CD14-positive monocyte (primary cell): Measurements from ENCODE around the gene SLC2A3. TPM values are rescaled to one million over a fixed set of nuclear protein-coding genes. Genes with fewer than 3 reads are reported as not detected.
"Not testable (repeated sequence)": the region's sequence is repeated elsewhere in the genome, so short reads cannot be mapped to it uniquely, and the experiment has no call there.

ENCODE experiments used
- DNase-seq, 3 donors: peaks; one replicate each; pipeline ENCODE4 v3.0.0-alpha.2; 2011 to 2022
- H2AFZ ChIP-seq: 2 replicates; pipeline ENCODE4 v1.6.0; 2012; ENCODE audit warnings: mild to moderate bottlenecking, low read depth, low read length, inconsistent platforms; ENCODE audit not compliant: insufficient read depth, poor library complexity, severe bottlenecking
- H3K27ac ChIP-seq, 2 donors: 1 replicate in 1 of 2; 2 replicates in 1 of 2; pipeline ENCODE4 v1.5.1; 2012 to 2013; ENCODE audit warnings: low read length in 2 of 2, control low read depth in 1 of 2, inconsistent platforms in 1 of 2, low read depth in 1 of 2, mild to moderate bottlenecking in 1 of 2
- H3K27me3 ChIP-seq, 2 donors: one replicate each; pipeline versions ENCODE4 v1.6.0 to v1.6.1; 2011 to 2013; ENCODE audit warnings: low read length in 2 of 2; ENCODE audit not compliant: control insufficient read depth in 2 of 2, insufficient read depth in 2 of 2
- H3K36me3 ChIP-seq, 2 donors: replicated peaks in 1 of 2; 1 replicate in 1 of 2; 2 replicates in 1 of 2; pipeline versions ENCODE4 v1.5.1 to v1.6.1; 2012 to 2013; ENCODE audit warnings: low read length in 2 of 2, control low read depth in 1 of 2, inconsistent platforms in 1 of 2, mild to moderate bottlenecking in 1 of 2; ENCODE audit not compliant: insufficient read depth in 2 of 2, control insufficient read depth in 1 of 2
- H3K4me1 ChIP-seq, 2 donors: 1 replicate in 1 of 2; 2 replicates in 1 of 2; pipeline versions ENCODE4 v1.5.1 to v1.6.1; 2012 to 2013; ENCODE audit warnings: low read length in 2 of 2, control low read depth in 1 of 2, inconsistent platforms in 1 of 2, mild to moderate bottlenecking in 1 of 2, moderate library complexity in 1 of 2; ENCODE audit not compliant: insufficient read depth in 2 of 2, control insufficient read depth in 1 of 2
- H3K4me2 ChIP-seq: replicated peaks from 2 replicates; pipeline ENCODE3; 2012; ENCODE audit warnings: low read length, moderate library complexity, mild to moderate bottlenecking; ENCODE audit not compliant: poor library complexity, severe bottlenecking; ENCODE audit errors: extremely low read depth
- H3K4me3 ChIP-seq, 3 experiments: fragments of 200-600 bp in 1 of 3; sonication (generic) in 1 of 3; replicated peaks in 1 of 3; 1 replicate in 2 of 3; 2 replicates in 1 of 3; pipeline ENCODE4 v1.5.1; 2011 to 2013; ENCODE audit warnings: low read length in 3 of 3, mild to moderate bottlenecking in 3 of 3, control low read depth in 2 of 3, low read depth in 2 of 3, inconsistent platforms in 1 of 3, moderate library complexity in 1 of 3
- H3K79me2 ChIP-seq: 2 replicates; pipeline ENCODE4 v1.6.0; 2012; ENCODE audit warnings: mild to moderate bottlenecking, control low read depth, inconsistent platforms, low read length, moderate library complexity; ENCODE audit not compliant: insufficient read depth
- H3K9ac ChIP-seq: 2 replicates; pipeline ENCODE4 v1.6.0; 2017; ENCODE audit warnings: low read length, mild to moderate bottlenecking; ENCODE audit not compliant: insufficient read depth, poor library complexity, severe bottlenecking
- H3K9me3 ChIP-seq, 2 donors: replicated peaks in 1 of 2; 1 replicate in 1 of 2; 2 replicates in 1 of 2; pipeline versions ENCODE4 v1.5.1 to v1.6.1; 2012 to 2013; ENCODE audit warnings: low read length in 2 of 2, control low read depth in 1 of 2; ENCODE audit not compliant: control insufficient read depth in 1 of 2, insufficient read depth in 1 of 2
- H4K20me1 ChIP-seq: 2 replicates; pipeline ENCODE4 v1.6.0; 2012; ENCODE audit warnings: mild to moderate bottlenecking, low read length, control low read depth, moderate library complexity; ENCODE audit not compliant: insufficient read depth
- H3K27ac Mint-ChIP-seq, 7 donors: one replicate each; pipeline ENCODE4 v1.8.0; 2020; ENCODE audit warnings: mild to moderate bottlenecking in 7 of 7, mixed read lengths in 7 of 7, moderate library complexity in 6 of 7, inconsistent platforms in 2 of 7
- H3K27me3 Mint-ChIP-seq, 3 donors: one replicate each; pipeline ENCODE4 v1.8.0; 2021 to 2022; ENCODE audit warnings: low read depth in 3 of 3, mild to moderate bottlenecking in 3 of 3, mixed read lengths in 3 of 3, moderate library complexity in 3 of 3, inconsistent platforms in 1 of 3
- H3K36me3 Mint-ChIP-seq, 2 donors: one replicate each; pipeline ENCODE4 v1.8.0; 2020; ENCODE audit warnings: mixed read lengths in 2 of 2, inconsistent platforms in 1 of 2, mild to moderate bottlenecking in 1 of 2
- H3K4me1 Mint-ChIP-seq: one replicate; pipeline ENCODE4 v1.8.0; 2020; ENCODE audit warnings: mild to moderate bottlenecking, mixed read lengths
- H3K4me3 Mint-ChIP-seq, 2 donors: one replicate each; pipeline ENCODE4 v1.8.0; 2020; ENCODE audit warnings: mild to moderate bottlenecking in 2 of 2, mixed read lengths in 2 of 2, moderate library complexity in 1 of 2
- H3K9me3 Mint-ChIP-seq, 7 donors: one replicate each; pipeline ENCODE4 v1.8.0; 2020 to 2022; ENCODE audit warnings: mixed read lengths in 7 of 7, mild to moderate bottlenecking in 6 of 7, moderate library complexity in 6 of 7, inconsistent platforms in 2 of 7
- WGBS: methylation state at CpG from one replicate; pipeline ENCODE4 v1.1.5; 2013; ENCODE audit warnings: missing lambda C conversion rate; ENCODE audit not compliant: insufficient coverage; 5-methylcytosine and 5-hydroxymethylcytosine counted together
- intact Hi-C, 2 donors: fragments of 100-400 bp; cut with micrococcal nuclease; formaldehyde crosslinking; loops; one replicate each; pipeline versions ENCODE4 v1.15.0 to v1.15.1; 2023
- polyA plus RNA-seq, 3 donors: library from polyadenylated mRNA; depleted of rRNA in 1 of 3; unstranded in 2 of 3; stranded (reverse) in 1 of 3; fragments of 300-500 nt in 2 of 3; fragments of >200 nt in 1 of 3; fragmentation: Illumina TruSeq in 2 of 3; gene quantifications; 1 replicate in 2 of 3; 2 replicates in 1 of 3; pipeline ENCODE4 v1.2.3, GENCODE V29; 2012 to 2021
- TF ChIP-seq, protein P1 (sequence below): fragments of 200-600 bp; IDR thresholded peaks from one replicate; pipeline ENCODE4 v1.8.0; 2022; ENCODE audit warnings: antibody characterized with exemption, mild to moderate bottlenecking

Gene SLC2A3
- polyA plus RNA-seq, 3 donors: 128 to 1,210 (median 179) TPM

GRCh38 chr12:7923241-7924236 lies 12.4 kb downstream of the SLC2A3 start:
- Mint-ChIP-seq H3K36me3 (peaks cover 57 to 84% of the 10 kb centered on the region in 2 donors), H3K27ac (peak overlapping the region in 3 of 7 donors; percentile 25 to 32 (median 30)), H3K27me3 (no peaks in the 10 kb centered on the region), H3K4me1 (peaks cover 7% of the 10 kb centered on the region), H3K9me3 (no peaks in the 10 kb centered on the region), H3K4me3 (no peak overlapping the region)
- no peak overlapping the region for H3K9ac ChIP-seq
- peaks cover 91% of the 10 kb centered on the region for H4K20me1 ChIP-seq
- DNase-seq: no peak
- 97% methylated on average over 4 of the region's 15 CpGs for WGBS
- no peak overlapping the region for H3K27ac ChIP-seq
- peaks cover 95 to 96% of the 10 kb centered on the region in 2 donors for H3K36me3 ChIP-seq
- no peaks in the 10 kb centered on the region for H3K4me1 ChIP-seq
- H3K27me3 ChIP-seq: no peaks in the 10 kb centered on the region
- TF ChIP-seq, protein P1, sequence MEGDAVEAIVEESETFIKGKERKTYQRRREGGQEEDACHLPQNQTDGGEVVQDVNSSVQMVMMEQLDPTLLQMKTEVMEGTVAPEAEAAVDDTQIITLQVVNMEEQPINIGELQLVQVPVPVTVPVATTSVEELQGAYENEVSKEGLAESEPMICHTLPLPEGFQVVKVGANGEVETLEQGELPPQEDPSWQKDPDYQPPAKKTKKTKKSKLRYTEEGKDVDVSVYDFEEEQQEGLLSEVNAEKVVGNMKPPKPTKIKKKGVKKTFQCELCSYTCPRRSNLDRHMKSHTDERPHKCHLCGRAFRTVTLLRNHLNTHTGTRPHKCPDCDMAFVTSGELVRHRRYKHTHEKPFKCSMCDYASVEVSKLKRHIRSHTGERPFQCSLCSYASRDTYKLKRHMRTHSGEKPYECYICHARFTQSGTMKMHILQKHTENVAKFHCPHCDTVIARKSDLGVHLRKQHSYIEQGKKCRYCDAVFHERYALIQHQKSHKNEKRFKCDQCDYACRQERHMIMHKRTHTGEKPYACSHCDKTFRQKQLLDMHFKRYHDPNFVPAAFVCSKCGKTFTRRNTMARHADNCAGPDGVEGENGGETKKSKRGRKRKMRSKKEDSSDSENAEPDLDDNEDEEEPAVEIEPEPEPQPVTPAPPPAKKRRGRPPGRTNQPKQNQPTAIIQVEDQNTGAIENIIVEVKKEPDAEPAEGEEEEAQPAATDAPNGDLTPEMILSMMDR: no peak
- no peak overlapping the region for H3K4me2 ChIP-seq
- no peak overlapping the region for H3K4me3 ChIP-seq
- H2AFZ ChIP-seq: no peak overlapping the region
- peaks cover 38% of the 10 kb centered on the region for H3K79me2 ChIP-seq
- intact Hi-C loops: no loop called here
- H3K9me3 ChIP-seq: no peaks in the 10 kb centered on the region

- H3K27ac ChIP-seq, intact Hi-C loops, H3K9ac ChIP-seq, H3K4me3 ChIP-seq, H2AFZ ChIP-seq, H3K9me3 ChIP-seq, H3K4me1 Mint-ChIP-seq, DNase-seq, H3K4me1 ChIP-seq, H3K27me3 ChIP-seq, H3K9me3 Mint-ChIP-seq, H3K4me2 ChIP-seq, H3K4me3 Mint-ChIP-seq, H3K27me3 Mint-ChIP-seq: not testable (repeated sequence)
- H3K79me2 ChIP-seq: peaks cover 23% of the 10 kb centered on the region
- Mint-ChIP-seq H3K27ac (peak overlapping the region in 3 of 7 donors; percentile 24 to 74 (median 63)), H3K36me3 (peaks cover 74 to 75% of the 10 kb centered on the region in 2 donors)
- H4K20me1 ChIP-seq: peaks cover 85% of the 10 kb centered on the region
- H3K36me3 ChIP-seq: peaks cover 72 to 80% of the 10 kb centered on the region in 2 donors
- WGBS: 90% methylated on average over 2 of the region's 12 CpGs
Measured at GRCh38 chr12:7921181-7921580, 14.8 kb downstream of the SLC2A3 start.

GRCh38 chr12:7918268-7918590 lies 17.8 kb downstream of the SLC2A3 start:
- H3K4me2 ChIP-seq, H3K27ac ChIP-seq, H3K27me3 ChIP-seq, H2AFZ ChIP-seq, intact Hi-C loops, H3K4me3 ChIP-seq, H3K4me1 ChIP-seq, H3K9me3 ChIP-seq, DNase-seq, H3K4me3 Mint-ChIP-seq, H3K9ac ChIP-seq, H3K9me3 Mint-ChIP-seq: not testable (repeated sequence)
- H3K36me3 ChIP-seq: peaks cover 48 to 54% of the 10 kb centered on the region in 2 donors
- Mint-ChIP-seq H3K36me3 (peaks cover 54 to 64% of the 10 kb centered on the region in 2 donors), H3K27me3 (peaks cover 0 to 14% (median 12%) of the 10 kb centered on the region in 3 donors), H3K27ac (peak overlapping the region in 2 of 7 donors; percentile 30 to 41), H3K4me1 (peaks cover 11% of the 10 kb centered on the region)
- peaks cover 65% of the 10 kb centered on the region for H4K20me1 ChIP-seq
- H3K79me2 ChIP-seq: peaks cover 16% of the 10 kb centered on the region
- WGBS: no CpG with 5 or more reads among the region's 7 CpGs
